ENCODE results near the gene CAVIN1.
"Not testable (repeated sequence)": the region's sequence is repeated elsewhere in the genome, so short reads cannot be mapped to it uniquely, and the experiment has no call there.

CAVIN1 gene

GRCh38 chr17:42403150-42403549, 19.9 kb downstream of the CAVIN1 start:
- TF ChIP-seq, protein P1, sequence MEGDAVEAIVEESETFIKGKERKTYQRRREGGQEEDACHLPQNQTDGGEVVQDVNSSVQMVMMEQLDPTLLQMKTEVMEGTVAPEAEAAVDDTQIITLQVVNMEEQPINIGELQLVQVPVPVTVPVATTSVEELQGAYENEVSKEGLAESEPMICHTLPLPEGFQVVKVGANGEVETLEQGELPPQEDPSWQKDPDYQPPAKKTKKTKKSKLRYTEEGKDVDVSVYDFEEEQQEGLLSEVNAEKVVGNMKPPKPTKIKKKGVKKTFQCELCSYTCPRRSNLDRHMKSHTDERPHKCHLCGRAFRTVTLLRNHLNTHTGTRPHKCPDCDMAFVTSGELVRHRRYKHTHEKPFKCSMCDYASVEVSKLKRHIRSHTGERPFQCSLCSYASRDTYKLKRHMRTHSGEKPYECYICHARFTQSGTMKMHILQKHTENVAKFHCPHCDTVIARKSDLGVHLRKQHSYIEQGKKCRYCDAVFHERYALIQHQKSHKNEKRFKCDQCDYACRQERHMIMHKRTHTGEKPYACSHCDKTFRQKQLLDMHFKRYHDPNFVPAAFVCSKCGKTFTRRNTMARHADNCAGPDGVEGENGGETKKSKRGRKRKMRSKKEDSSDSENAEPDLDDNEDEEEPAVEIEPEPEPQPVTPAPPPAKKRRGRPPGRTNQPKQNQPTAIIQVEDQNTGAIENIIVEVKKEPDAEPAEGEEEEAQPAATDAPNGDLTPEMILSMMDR (IDR thresholded peaks at IDR 0.05; ENCODE audit: low read depth, low read length, missing control alignments): no peak
- H3K4me3 ChIP-seq (ENCODE audit: low read depth, low read length): no peak overlapping the region
- in situ Hi-C loops (cut with HindIII; ENCODE audit: low sequenced_read_pairs): no loop called here
- no peak for DNase-seq (ENCODE audit: low read depth)

DNA sequence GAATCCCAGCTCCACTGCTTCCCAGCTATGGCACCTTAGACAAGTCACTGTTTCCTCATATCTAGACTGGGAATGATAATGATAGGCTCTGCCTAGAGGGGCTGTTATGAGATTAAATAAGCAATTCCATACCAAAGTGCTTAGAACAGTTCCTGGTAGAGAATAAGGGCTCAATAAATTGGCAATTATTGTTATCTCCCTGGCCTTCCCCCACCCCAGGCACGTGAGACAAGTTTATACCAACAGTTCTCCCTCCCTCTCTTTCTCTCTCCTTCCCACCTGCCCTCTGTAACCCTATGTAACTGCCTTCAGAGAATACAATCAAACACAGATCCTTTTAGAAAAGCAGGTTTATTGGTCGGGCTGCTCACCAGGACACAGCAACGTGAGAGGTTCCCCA, 20.9 kb downstream of the CAVIN1 start:
- no peak for DNase-seq (ENCODE audit: low read depth)
- H3K4me3 ChIP-seq (ENCODE audit: low read depth, low read length): no peak overlapping the region
- in situ Hi-C loops (cut with HindIII; ENCODE audit: low sequenced_read_pairs): no loop called here
- TF ChIP-seq, protein P1 (IDR thresholded peaks at IDR 0.05; ENCODE audit: low read depth, low read length, missing control alignments): no peak

GRCh38 chr17:42400844-42401375, 22.1 kb downstream of the CAVIN1 start:
- DNase-seq (ENCODE audit: low read depth); in situ Hi-C loops (cut with HindIII; ENCODE audit: low sequenced_read_pairs); H3K4me3 ChIP-seq (ENCODE audit: low read depth, low read length): not testable (repeated sequence)

GRCh38 chr17:42399948-42400843, 22.9 kb downstream of the CAVIN1 start:
- in situ Hi-C loops (cut with HindIII; ENCODE audit: low sequenced_read_pairs): no loop called here
- DNase-seq (ENCODE audit: low read depth): no peak

DNA sequence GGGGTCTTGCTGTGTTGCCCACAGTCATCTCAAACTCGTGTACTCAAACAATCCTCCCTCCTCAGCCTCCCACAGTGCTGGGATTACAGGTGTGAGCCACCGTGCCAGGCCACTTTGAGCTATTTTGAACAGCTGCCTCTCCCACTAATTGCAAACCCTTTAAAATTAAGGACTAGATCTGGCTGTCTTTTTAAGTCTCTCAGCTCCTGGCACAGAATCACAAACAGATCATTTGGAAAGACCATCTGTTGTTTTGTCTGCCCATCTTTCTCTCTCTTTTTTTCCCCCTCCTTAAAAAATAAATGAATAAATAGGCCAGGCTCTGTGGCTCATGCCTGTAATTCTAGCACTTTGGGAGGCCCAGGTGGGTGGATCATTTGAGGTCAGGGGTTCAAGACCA, 23.9 kb downstream of the CAVIN1 start:
- in situ Hi-C loops (cut with HindIII; ENCODE audit: low sequenced_read_pairs): no loop called here
- TF ChIP-seq, protein P1 (IDR thresholded peaks at IDR 0.05; ENCODE audit: low read depth, low read length, missing control alignments): no peak
- no peak for DNase-seq (ENCODE audit: low read depth)
- H3K4me3 ChIP-seq (ENCODE audit: low read depth, low read length): no peak overlapping the region

More at GRCh38 chr17:42399948-42400843, 22.9 kb downstream of the CAVIN1 start:
- TF ChIP-seq, protein P1 (IDR thresholded peaks at IDR 0.05; ENCODE audit: low read depth, low read length, missing control alignments): no peak
- H3K4me3 ChIP-seq (ENCODE audit: low read depth, low read length): no peak overlapping the region

- H3K4me3 ChIP-seq (ENCODE audit: low read depth, low read length); DNase-seq (ENCODE audit: low read depth); in situ Hi-C loops (cut with HindIII; ENCODE audit: low sequenced_read_pairs): not testable (repeated sequence)
These were observed 27.5 kb downstream of the CAVIN1 start for GRCh38 chr17:42395601-42396000.

- DNase-seq (ENCODE audit: low read depth): no peak
- in situ Hi-C loops (cut with HindIII; ENCODE audit: low sequenced_read_pairs): no loop called here
- no peak overlapping the region for H3K4me3 ChIP-seq (ENCODE audit: low read depth, low read length)
- TF ChIP-seq, protein P1 (IDR thresholded peaks at IDR 0.05; ENCODE audit: low read depth, low read length, missing control alignments): no peak
These were observed 28.2 kb downstream of the CAVIN1 start for GRCh38 chr17:42394838-42395237.

Data from astrocyte of the cerebellum (primary cell).